Central memory CD8-positive, alpha-beta T cell (primary cell): ENCODE data around the gene SRSF3.
"Not testable (repeated sequence)": the region's sequence is repeated elsewhere in the genome, so short reads cannot be mapped to it uniquely, and the experiment has no call there.

ENCODE experiments used
- ATAC-seq: fragments of 150-1000 bp; cut with Tn5 transposase; replicated peaks from 2 replicates; pipeline ENCODE4 v1.10.0; 2022; ENCODE audit warnings: mild to moderate bottlenecking, moderate FRiP score, moderate number of reproducible peaks; ENCODE audit not compliant: poor library complexity, severe bottlenecking; ENCODE audit errors: extremely low read depth
- DNase-seq, 2 donors: peaks; one replicate each; pipeline ENCODE4 v3.0.0; 2021; ENCODE audit warnings: low spot score in 2 of 2
- H3K27ac Mint-ChIP-seq: one replicate; pipeline ENCODE4 v1.8.0; 2022; ENCODE audit warnings: low read depth, mild to moderate bottlenecking, moderate library complexity, mixed read lengths
- H3K27me3 Mint-ChIP-seq: one replicate; pipeline ENCODE4 v1.8.0; 2022; ENCODE audit warnings: mixed read lengths
- H3K36me3 Mint-ChIP-seq: one replicate; pipeline ENCODE4 v1.8.0; 2022; ENCODE audit warnings: mild to moderate bottlenecking, moderate library complexity, mixed read lengths; ENCODE audit not compliant: insufficient read depth
- H3K4me1 Mint-ChIP-seq: one replicate; pipeline ENCODE4 v1.8.0; 2022; ENCODE audit warnings: mixed read lengths
- H3K4me3 Mint-ChIP-seq: one replicate; pipeline ENCODE4 v1.8.0; 2022; ENCODE audit warnings: mild to moderate bottlenecking, moderate library complexity, mixed read lengths
- H3K9me3 Mint-ChIP-seq: one replicate; pipeline ENCODE4 v1.8.0; 2022; ENCODE audit warnings: mixed read lengths

The SRSF3 gene

DNA sequence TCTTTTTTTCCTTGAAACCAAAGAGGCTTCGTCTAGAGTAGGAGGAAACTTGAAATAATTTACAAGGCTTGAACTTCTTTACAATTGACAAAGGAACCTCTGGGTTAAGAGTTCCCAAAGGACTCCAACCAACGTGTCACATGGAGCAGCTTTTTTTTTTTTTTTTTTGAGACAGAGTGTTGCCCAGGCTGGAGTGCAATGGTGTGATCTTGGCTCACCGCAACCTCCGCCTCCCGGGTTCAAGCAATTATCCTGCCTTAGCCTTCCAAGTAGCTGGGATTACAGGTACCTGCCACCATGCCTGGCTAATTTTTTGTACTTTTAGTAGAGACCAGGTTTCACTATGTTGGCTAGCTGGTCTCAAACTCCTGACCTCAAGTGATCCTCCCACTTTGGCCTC, 60.3 kb downstream of the SRSF3 start:
- not testable (repeated sequence) for H3K4me3 Mint-ChIP-seq, H3K36me3 Mint-ChIP-seq, DNase-seq, H3K9me3 Mint-ChIP-seq, H3K27ac Mint-ChIP-seq, ATAC-seq, H3K4me1 Mint-ChIP-seq
- peaks cover 62% of the 10 kb centered on the region for H3K27me3 Mint-ChIP-seq
